IMR-90 (cell line): ENCODE measurements around the gene PRR23E. TPM values are rescaled to one million over a fixed set of nuclear protein-coding genes. Genes with fewer than 3 reads are reported as not detected.

Experiments used
- ATAC-seq: fragments of 200-7000 bp; cut with Tn5 transposase; 2 replicates; pipeline ENCODE4 v1.9.1; 2020; ENCODE audit warnings: low read depth, mild to moderate bottlenecking, moderate library complexity
- BruUV-seq: library from RNA; stranded (reverse); fragments of 400-500 nt; replicated peaks from 2 replicates; lab custom pipeline; 2021; lab: Mats Ljungman, UMichigan
- CTCF ChIA-PET: fragments of 300-600 bp; formaldehyde crosslinking; extraction: SDS; loops from one replicate; lab custom pipeline; 2021; ENCODE audit warnings: antibody characterized with exemption; lab: Yijun Ruan, JAX
- POLR2A ChIA-PET: fragments of 300-600 bp; sonication (Branson Sonifier 250); formaldehyde crosslinking; loops from one replicate; lab custom pipeline; 2022; ENCODE audit warnings: antibody characterized with exemption; ENCODE audit not compliant: unreplicated experiment; lab: Charles Lee
- DNase-seq: peaks from one replicate; pipeline ENCODE4 v3.0.0; 2013
- H2AFZ ChIP-seq: replicated peaks from 2 replicates; pipeline ENCODE3; 2013; ENCODE audit warnings: low read length, mild to moderate bottlenecking; ENCODE audit not compliant: poor library complexity
- H2AK5ac ChIP-seq: 2 replicates; pipeline ENCODE4 v1.6.1; 2013; ENCODE audit warnings: low read depth, low read length, inconsistent platforms
- H2AK9ac ChIP-seq: replicated peaks from 2 replicates; pipeline ENCODE3; 2013; ENCODE audit warnings: mild to moderate bottlenecking, low read depth, low read length, moderate library complexity; ENCODE audit not compliant: poor library complexity
- H2BK120ac ChIP-seq: 2 replicates; pipeline ENCODE4 v1.6.1; 2013; ENCODE audit warnings: low read depth, low read length, inconsistent platforms
- H2BK15ac ChIP-seq: 3 replicates; pipeline ENCODE4 v1.6.1; 2013; ENCODE audit warnings: low read depth, low read length, inconsistent platforms
- H2BK20ac ChIP-seq: 2 replicates; pipeline ENCODE4 v1.6.1; 2013; ENCODE audit warnings: low read depth, mild to moderate bottlenecking, inconsistent platforms, low read length, moderate library complexity
- H2BK5ac ChIP-seq: 2 replicates; pipeline ENCODE4 v1.6.1; 2013; ENCODE audit warnings: mild to moderate bottlenecking, low read depth, low read length, inconsistent platforms; ENCODE audit not compliant: poor library complexity, severe bottlenecking
- H3K14ac ChIP-seq: replicated peaks from 2 replicates; pipeline ENCODE4 v1.6.1; 2013; ENCODE audit warnings: low read depth, low read length, inconsistent platforms
- H3K18ac ChIP-seq: 2 replicates; pipeline ENCODE4 v1.6.1; 2013; ENCODE audit warnings: low read depth, low read length, control low read depth
- H3K23ac ChIP-seq: 2 replicates; pipeline ENCODE4 v1.6.1; 2013; ENCODE audit warnings: low read depth, low read length, inconsistent platforms
- H3K27ac ChIP-seq: 2 replicates; pipeline ENCODE4 v1.5.1; 2013; ENCODE audit warnings: mild to moderate bottlenecking, control low read depth, low read length; ENCODE audit not compliant: insufficient read depth
- H3K27me3 ChIP-seq: 2 replicates; pipeline ENCODE4 v1.6.1; 2013; ENCODE audit warnings: low read length; ENCODE audit not compliant: control insufficient read depth, insufficient read depth
- H3K36me3 ChIP-seq: 2 replicates; pipeline ENCODE4 v1.6.1; 2013; ENCODE audit warnings: low read length, mixed read lengths; ENCODE audit not compliant: control insufficient read depth, insufficient read depth
- H3K4ac ChIP-seq: 2 replicates; pipeline ENCODE4 v1.6.1; 2013; ENCODE audit warnings: low read depth, low read length, inconsistent platforms
- H3K4me1 ChIP-seq: 2 replicates; pipeline ENCODE4 v1.6.1; 2013; ENCODE audit warnings: low read length, mixed read lengths; ENCODE audit not compliant: control insufficient read depth, insufficient read depth
- H3K4me2 ChIP-seq: 2 replicates; pipeline ENCODE4 v1.6.1; 2013; ENCODE audit warnings: low read depth, mild to moderate bottlenecking, control low read depth, low read length, moderate library complexity
- H3K4me3 ChIP-seq: 2 replicates; pipeline ENCODE4 v1.5.1; 2013; ENCODE audit warnings: low read depth, mild to moderate bottlenecking, control low read depth, low read length, moderate library complexity; ENCODE audit not compliant: insufficient read depth
- H3K56ac ChIP-seq: 2 replicates; pipeline ENCODE4 v1.6.1; 2013; ENCODE audit warnings: low read length, inconsistent platforms; ENCODE audit not compliant: insufficient read depth; ENCODE audit errors: extremely low read depth
- H3K79me1 ChIP-seq, 2 experiments: 2 replicates each; pipeline ENCODE4 v1.6.1; 2013; ENCODE audit warnings: low read length in 2 of 2, inconsistent platforms in 1 of 2, low read depth in 1 of 2
- H3K9ac ChIP-seq: 2 replicates; pipeline ENCODE4 v1.6.1; 2013; ENCODE audit warnings: low read depth, low read length, control low read depth
- H3K9me1 ChIP-seq: 2 replicates; pipeline ENCODE4 v1.6.1; 2013; ENCODE audit warnings: low read length, inconsistent platforms; ENCODE audit not compliant: insufficient read depth
- H3K9me3 ChIP-seq: 2 replicates; pipeline ENCODE4 v1.6.1; 2013; ENCODE audit warnings: low read length; ENCODE audit not compliant: control insufficient read depth, insufficient read depth
- H4K20me1 ChIP-seq: 2 replicates; pipeline ENCODE4 v1.6.1; 2013; ENCODE audit warnings: low read length, inconsistent platforms; ENCODE audit not compliant: insufficient read depth
- H4K5ac ChIP-seq: 2 replicates; pipeline ENCODE4 v1.6.1; 2013; ENCODE audit warnings: mild to moderate bottlenecking, low read depth, low read length, control low read depth
- H4K8ac ChIP-seq, 2 experiments: 2 replicates each; pipeline ENCODE4 v1.6.1; 2013; ENCODE audit warnings: low read depth in 2 of 2, low read length in 2 of 2, control low read depth in 1 of 2, inconsistent platforms in 1 of 2
- H4K91ac ChIP-seq: 2 replicates; pipeline ENCODE4 v1.6.1; 2013; ENCODE audit warnings: low read depth, low read length, inconsistent platforms; ENCODE audit not compliant: insufficient read depth
- BHLHE40 ChIP-seq: fragments of 150-350 bp; IDR thresholded peaks from 2 replicates; pipeline ENCODE4 v1.6.1; 2016; ENCODE audit warnings: mild to moderate bottlenecking, low read depth, low read length
- CEBPB ChIP-seq: IDR thresholded peaks from 2 replicates; pipeline ENCODE4 v1.6.1; 2012; ENCODE audit warnings: low read depth, low read length, improper control_type of control experiment
- MAFK ChIP-seq: IDR thresholded peaks from 2 replicates; pipeline ENCODE4 v1.6.1; 2012; ENCODE audit warnings: low read depth, low read length, improper control_type of control experiment
- MAZ ChIP-seq: IDR thresholded peaks from 2 replicates; pipeline ENCODE4 v1.6.1; 2012; ENCODE audit warnings: low read depth, mild to moderate bottlenecking, low read length, improper control_type of control experiment, moderate library complexity, borderline replicate concordance
- MXI1 ChIP-seq: IDR thresholded peaks from 2 replicates; pipeline ENCODE4 v1.6.1; 2012; ENCODE audit warnings: low read depth, mild to moderate bottlenecking, low read length, moderate library complexity, borderline replicate concordance
- POLR2A ChIP-seq: IDR thresholded peaks from 2 replicates; pipeline ENCODE4 v1.6.1; 2012; ENCODE audit warnings: mild to moderate bottlenecking, low read depth, low read length
- RAD21 ChIP-seq: IDR thresholded peaks from 2 replicates; pipeline ENCODE4 v1.6.1; 2012; ENCODE audit warnings: low read length, improper control_type of control experiment
- RCOR1 ChIP-seq: IDR thresholded peaks from 2 replicates; pipeline ENCODE4 v1.6.1; 2012; ENCODE audit warnings: mild to moderate bottlenecking, low read length, improper control_type of control experiment; ENCODE audit not compliant: insufficient replicate concordance
- RFX5 ChIP-seq: IDR thresholded peaks from 2 replicates; pipeline ENCODE4 v1.8.0; 2012; ENCODE audit warnings: low read depth, mild to moderate bottlenecking, low read length, moderate library complexity
- WGBS, 2 experiments: methylation state at CpG; one replicate each; pipeline versions ENCODE4 v1.1.5 to v1.1.7; 2013; ENCODE audit warnings: missing lambda C conversion rate in 2 of 2; ENCODE audit not compliant: insufficient read length in 1 of 2; ENCODE audit errors: extremely low coverage in 2 of 2; 5-methylcytosine and 5-hydroxymethylcytosine counted together
- dilution Hi-C: fragments of 300-500 bp; cut with HindIII; formaldehyde crosslinking; loops from one replicate; pipeline ENCODE4 v1.14.3; 2018; ENCODE audit warnings: low sequenced_read_pairs; ENCODE audit not compliant: unreplicated experiment
- in situ Hi-C: fragments of 300-500 bp; cut with MboI; formaldehyde crosslinking; loops from 3 replicates; pipeline ENCODE4 v1.14.3; 2019; ENCODE audit warnings: low sequenced_read_pairs, inconsistent platforms, mixed read lengths
- intact Hi-C: fragments of 100-400 bp; cut with micrococcal nuclease; formaldehyde crosslinking; loops from 2 replicates; pipeline ENCODE4 v1.10.0; 2022
- polyA plus RNA-seq, 3 experiments: library from polyadenylated mRNA; depleted of rRNA; stranded (reverse); fragments of >200 nt; gene quantifications; 2 replicates each; pipeline ENCODE4 v1.2.3, GENCODE V29; 2012; ENCODE audit warnings: low replicate concordance in 1 of 3
- total RNA-seq: library from RNA; depleted of rRNA; stranded (reverse); fragments of >200 nt; gene quantifications from 2 replicates; pipeline ENCODE4 v1.2.3, GENCODE V29; 2012
- TF ChIP-seq, protein P1 (sequence below): fragments of 150-350 bp; IDR thresholded peaks from 2 replicates; pipeline ENCODE4 v1.6.1; 2016; ENCODE audit warnings: low read depth, mild to moderate bottlenecking, low read length, moderate library complexity, borderline replicate concordance

The PRR23E gene
- total and polyA plus RNA-seq, 2 of the 4 experiments (the other 2 are of a cell fraction), result not detected

DNA sequence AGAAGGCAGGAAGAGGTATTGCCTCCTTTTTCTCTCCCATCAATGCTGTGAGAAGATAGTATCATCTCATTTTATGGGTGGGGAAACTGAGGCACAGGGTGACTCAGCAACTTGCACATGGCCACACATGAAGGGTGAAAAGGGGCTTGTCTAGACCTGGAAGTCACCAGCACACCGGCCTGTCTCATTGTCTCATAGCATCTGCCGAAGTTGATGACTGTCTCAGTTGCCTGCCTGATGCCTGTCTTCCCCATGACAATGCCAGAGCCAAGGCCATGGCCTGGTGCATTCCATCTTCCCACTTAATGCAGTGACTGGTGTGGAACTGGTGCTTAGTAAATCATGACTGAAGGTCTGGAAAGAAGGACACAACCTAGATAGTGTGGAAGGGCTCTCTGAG is 27.9 kb upstream of the PRR23E start:
- H4K20me1 ChIP-seq, result no peaks in the 10 kb centered on the region
- H3K4me3 ChIP-seq, result no peak overlapping the region
- H3K27ac ChIP-seq, result no peak overlapping the region
- dilution Hi-C loops, result no loop called here
- H3K14ac ChIP-seq, result no peak overlapping the region
- no peak overlapping the region for H3K4ac ChIP-seq
- CTCF ChIA-PET, result no interaction called here
- no peaks in the 10 kb centered on the region for H3K79me1 ChIP-seq
- no peak for TF ChIP-seq POLR2A
- TF ChIP-seq MAFK, result no peak
- no peak for TF ChIP-seq BHLHE40
- TF ChIP-seq CEBPB, result no peak
- TF ChIP-seq RCOR1, result no peak
- no peak for TF ChIP-seq MXI1
- no peak for TF ChIP-seq RAD21
- TF ChIP-seq RFX5, result no peak
- no peak for TF ChIP-seq MAZ
- TF ChIP-seq, protein P1, sequence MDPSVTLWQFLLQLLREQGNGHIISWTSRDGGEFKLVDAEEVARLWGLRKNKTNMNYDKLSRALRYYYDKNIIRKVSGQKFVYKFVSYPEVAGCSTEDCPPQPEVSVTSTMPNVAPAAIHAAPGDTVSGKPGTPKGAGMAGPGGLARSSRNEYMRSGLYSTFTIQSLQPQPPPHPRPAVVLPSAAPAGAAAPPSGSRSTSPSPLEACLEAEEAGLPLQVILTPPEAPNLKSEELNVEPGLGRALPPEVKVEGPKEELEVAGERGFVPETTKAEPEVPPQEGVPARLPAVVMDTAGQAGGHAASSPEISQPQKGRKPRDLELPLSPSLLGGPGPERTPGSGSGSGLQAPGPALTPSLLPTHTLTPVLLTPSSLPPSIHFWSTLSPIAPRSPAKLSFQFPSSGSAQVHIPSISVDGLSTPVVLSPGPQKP, result no peak
- peaks cover 2% of the 10 kb centered on the region for H3K27me3 ChIP-seq
- BruUV-seq, result no TSS peak
- no peak overlapping the region for H2BK5ac ChIP-seq
- DNase-seq (no peak), ATAC-seq (no peak)
- H2AFZ ChIP-seq, result no peak overlapping the region
- no peaks in the 10 kb centered on the region for H3K4me1 ChIP-seq
- H3K36me3 ChIP-seq, result no peaks in the 10 kb centered on the region
- POLR2A ChIA-PET, result no interaction called here
- H3K23ac ChIP-seq, result no peak overlapping the region
- no peak overlapping the region for H4K8ac ChIP-seq
- WGBS, 2 experiments, result no CpG with 5 or more reads among the region's 2 CpGs
- no peak overlapping the region for H3K56ac ChIP-seq
- H3K4me2 ChIP-seq, result no peak overlapping the region
- no peak overlapping the region for H2AK9ac ChIP-seq
- intact Hi-C loops, result no loop called here
- in situ Hi-C loops, result no loop called here
- no peak overlapping the region for H2AK5ac ChIP-seq
- H3K9ac ChIP-seq, result no peak overlapping the region
- H3K9me3 ChIP-seq, result no peaks in the 10 kb centered on the region
- no peak overlapping the region for H3K18ac ChIP-seq
- no peak overlapping the region for H2BK15ac ChIP-seq
- H4K5ac ChIP-seq, result no peak overlapping the region
- H2BK20ac ChIP-seq, result no peak overlapping the region
- H4K91ac ChIP-seq, result no peak overlapping the region
- H3K9me1 ChIP-seq, result no peaks in the 10 kb centered on the region
- no peak overlapping the region for H2BK120ac ChIP-seq
